HEK293 (cell line): ENCODE data around the gene STYX.

ENCODE experiments used
- BCL11B ChIP-seq: fragments of 450-650 bp; formaldehyde crosslinking; IDR thresholded peaks from 2 replicates; pipeline ENCODE4 v1.5.1; 2016; ENCODE audit warnings: low read depth, missing biosample characterization, missing genetic modification characterization
- KLF10 ChIP-seq: fragments of 450-650 bp; IDR thresholded peaks from 2 replicates; pipeline ENCODE4 v1.5.1; 2018; ENCODE audit warnings: missing biosample characterization, mild to moderate bottlenecking, missing genetic modification characterization
- KLF7 ChIP-seq: fragments of 450-650 bp; formaldehyde crosslinking; IDR thresholded peaks from 2 replicates; pipeline ENCODE4 v1.5.1; 2016; ENCODE audit warnings: missing biosample characterization, missing genetic modification characterization, borderline replicate concordance
- KLF8 ChIP-seq: fragments of 450-650 bp; formaldehyde crosslinking; IDR thresholded peaks from 2 replicates; pipeline ENCODE4 v1.5.1; 2016; ENCODE audit warnings: missing biosample characterization, missing genetic modification characterization
- OSR2 ChIP-seq: fragments of 450-650 bp; formaldehyde crosslinking; IDR thresholded peaks from 2 replicates; pipeline ENCODE4 v1.5.1; 2016; ENCODE audit warnings: missing biosample characterization, missing genetic modification characterization
- SP7 ChIP-seq: fragments of 450-650 bp; formaldehyde crosslinking; IDR thresholded peaks from 2 replicates; pipeline ENCODE4 v1.5.1; 2016; ENCODE audit warnings: missing biosample characterization, missing genetic modification characterization
- YY2 ChIP-seq: fragments of 450-650 bp; formaldehyde crosslinking; IDR thresholded peaks from 2 replicates; pipeline ENCODE4 v1.5.1; 2016; ENCODE audit warnings: missing biosample characterization, missing genetic modification characterization
- ZBTB48 ChIP-seq: fragments of 450-650 bp; formaldehyde crosslinking; IDR thresholded peaks from 2 replicates; pipeline ENCODE4 v1.5.1; 2016; ENCODE audit warnings: missing biosample characterization, missing genetic modification characterization
- ZFP3 ChIP-seq: fragments of 450-650 bp; formaldehyde crosslinking; IDR thresholded peaks from 2 replicates; pipeline ENCODE4 v1.5.1; 2016; ENCODE audit warnings: low read depth, missing biosample characterization, missing genetic modification characterization
- ZFP41 ChIP-seq: fragments of 450-650 bp; formaldehyde crosslinking; IDR thresholded peaks from 2 replicates; pipeline ENCODE4 v1.5.1; 2016; ENCODE audit warnings: missing biosample characterization, missing genetic modification characterization, borderline replicate concordance
- ZIC2 ChIP-seq: fragments of 450-650 bp; formaldehyde crosslinking; IDR thresholded peaks from 2 replicates; pipeline ENCODE4 v1.5.1; 2016; ENCODE audit warnings: missing biosample characterization, missing genetic modification characterization
- ZNF121 ChIP-seq: fragments of 450-650 bp; formaldehyde crosslinking; IDR thresholded peaks from 2 replicates; pipeline ENCODE4 v1.5.1; 2016; ENCODE audit warnings: missing biosample characterization, missing genetic modification characterization
- ZNF324 ChIP-seq: fragments of 450-650 bp; formaldehyde crosslinking; IDR thresholded peaks from 2 replicates; pipeline ENCODE4 v1.5.1; 2016; ENCODE audit warnings: missing biosample characterization, missing genetic modification characterization
- ZNF350 ChIP-seq: fragments of 450-650 bp; formaldehyde crosslinking; IDR thresholded peaks from 2 replicates; pipeline ENCODE4 v1.5.0; 2017; ENCODE audit warnings: missing biosample characterization, mild to moderate bottlenecking, missing genetic modification characterization
- ZNF354C ChIP-seq: fragments of 450-650 bp; formaldehyde crosslinking; IDR thresholded peaks from 2 replicates; pipeline ENCODE4 v1.5.1; 2016; ENCODE audit warnings: missing biosample characterization, missing genetic modification characterization, low read depth, borderline replicate concordance
- ZNF426 ChIP-seq: fragments of 450-650 bp; formaldehyde crosslinking; IDR thresholded peaks from 2 replicates; pipeline ENCODE4 v1.5.1; 2017; ENCODE audit warnings: missing biosample characterization, missing genetic modification characterization, mild to moderate bottlenecking, inconsistent platforms, moderate library complexity
- ZNF544 ChIP-seq: fragments of 450-650 bp; formaldehyde crosslinking; IDR thresholded peaks from 2 replicates; pipeline ENCODE4 v1.5.0; 2017; ENCODE audit warnings: missing biosample characterization, missing genetic modification characterization
- ZNF664 ChIP-seq: fragments of 450-650 bp; formaldehyde crosslinking; IDR thresholded peaks from 2 replicates; pipeline ENCODE4 v1.5.1; 2016; ENCODE audit warnings: missing biosample characterization, missing genetic modification characterization
- TF ChIP-seq, protein P1 (sequence below): fragments of 450-650 bp; formaldehyde crosslinking; IDR thresholded peaks from 2 replicates; pipeline ENCODE4 v1.5.1; 2017; ENCODE audit warnings: missing biosample characterization, missing genetic modification characterization
- TF ChIP-seq, protein P2 (sequence below): fragments of 450-650 bp; formaldehyde crosslinking; IDR thresholded peaks from 2 replicates; pipeline ENCODE4 v1.5.1; 2016; ENCODE audit warnings: missing biosample characterization, missing genetic modification characterization
- TF ChIP-seq, protein P3 (sequence below): fragments of 450-650 bp; formaldehyde crosslinking; conservative IDR thresholded peaks from 2 replicates; pipeline ENCODE4 v1.5.1; 2016; ENCODE audit warnings: low read depth, missing biosample characterization, missing genetic modification characterization
- TF ChIP-seq, protein P4 (sequence below): fragments of 450-650 bp; formaldehyde crosslinking; IDR thresholded peaks from 2 replicates; pipeline ENCODE4 v1.5.1; 2016; ENCODE audit warnings: missing biosample characterization, missing genetic modification characterization, borderline replicate concordance
- TF ChIP-seq, protein P5 (sequence below): fragments of 450-650 bp; IDR thresholded peaks from 2 replicates; pipeline ENCODE4 v1.5.1; 2018; ENCODE audit warnings: missing biosample characterization, mild to moderate bottlenecking, missing genetic modification characterization
- TF ChIP-seq, protein P6 (sequence below): fragments of 450-650 bp; formaldehyde crosslinking; IDR thresholded peaks from 2 replicates; pipeline ENCODE4 v1.5.1; 2016; ENCODE audit warnings: missing biosample characterization, missing genetic modification characterization, low read depth

The STYX gene

DNA sequence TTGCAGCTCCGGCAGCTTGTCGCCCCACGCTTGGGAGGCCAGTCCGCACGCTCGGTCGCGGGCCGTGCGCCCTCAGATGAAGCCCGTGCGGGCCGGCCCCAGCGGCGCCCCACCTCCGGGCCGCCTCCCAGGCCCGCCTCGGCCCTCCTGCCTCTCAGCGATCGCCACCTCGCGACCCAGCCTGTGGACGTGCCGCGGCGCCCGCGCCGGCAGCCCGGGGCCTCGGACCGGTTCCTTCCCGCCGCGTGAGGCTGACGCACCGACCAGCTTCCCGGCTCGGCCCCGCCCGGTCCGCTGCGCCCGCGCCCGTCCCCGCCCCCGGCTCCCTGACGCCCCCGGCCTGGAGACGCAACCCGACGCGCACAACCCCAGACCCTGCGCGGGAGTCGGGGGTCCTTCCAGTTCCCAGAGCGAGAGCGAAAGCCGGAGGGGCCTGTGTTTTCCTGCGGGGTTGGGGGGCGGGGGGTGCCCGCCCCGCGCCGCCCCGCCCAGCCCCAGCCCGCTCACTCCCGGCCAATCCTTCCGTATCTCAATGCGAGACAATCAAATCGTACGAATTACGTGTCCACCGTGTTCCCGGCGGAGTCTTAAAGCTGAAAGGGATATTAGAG lies 34.4 kb upstream of the STYX start, which contains the start of gene ERO1A (continued):
- TF ChIP-seq, protein P1, sequence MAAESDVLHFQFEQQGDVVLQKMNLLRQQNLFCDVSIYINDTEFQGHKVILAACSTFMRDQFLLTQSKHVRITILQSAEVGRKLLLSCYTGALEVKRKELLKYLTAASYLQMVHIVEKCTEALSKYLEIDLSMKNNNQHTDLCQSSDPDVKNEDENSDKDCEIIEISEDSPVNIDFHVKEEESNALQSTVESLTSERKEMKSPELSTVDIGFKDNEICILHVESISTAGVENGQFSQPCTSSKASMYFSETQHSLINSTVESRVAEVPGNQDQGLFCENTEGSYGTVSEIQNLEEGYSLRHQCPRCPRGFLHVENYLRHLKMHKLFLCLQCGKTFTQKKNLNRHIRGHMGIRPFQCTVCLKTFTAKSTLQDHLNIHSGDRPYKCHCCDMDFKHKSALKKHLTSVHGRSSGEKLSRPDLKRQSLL (tag by site-specific recombination), result no peak
- no peak for TF ChIP-seq ZNF544
- no peak for TF ChIP-seq BCL11B (tag by site-specific recombination)
- TF ChIP-seq ZNF121 (tag by site-specific recombination), result no peak
- TF ChIP-seq ZFP41 (tag by site-specific recombination), result no peak
- TF ChIP-seq OSR2 (tag by site-specific recombination), result no peak
- TF ChIP-seq, protein P2, sequence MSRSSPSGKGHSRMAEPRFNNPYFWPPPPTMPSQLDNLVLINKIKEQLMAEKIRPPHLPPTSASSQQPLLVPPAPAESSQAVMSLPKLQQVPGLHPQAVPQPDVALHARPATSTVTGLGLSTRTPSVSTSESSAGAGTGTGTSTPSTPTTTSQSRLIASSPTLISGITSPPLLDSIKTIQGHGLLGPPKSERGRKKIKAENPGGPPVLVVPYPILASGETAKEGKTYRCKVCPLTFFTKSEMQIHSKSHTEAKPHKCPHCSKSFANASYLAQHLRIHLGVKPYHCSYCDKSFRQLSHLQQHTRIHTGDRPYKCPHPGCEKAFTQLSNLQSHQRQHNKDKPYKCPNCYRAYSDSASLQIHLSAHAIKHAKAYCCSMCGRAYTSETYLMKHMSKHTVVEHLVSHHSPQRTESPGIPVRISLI (tag by site-specific recombination), result no peak
- no peak for TF ChIP-seq ZNF324
- no peak for TF ChIP-seq ZNF426 (tag by site-specific recombination)
- 0 out of 2 replicates have a peak, but pooled peaks have one; percentile 30 for TF ChIP-seq KLF10 (tag by site-specific recombination)
- TF ChIP-seq, protein P3, sequence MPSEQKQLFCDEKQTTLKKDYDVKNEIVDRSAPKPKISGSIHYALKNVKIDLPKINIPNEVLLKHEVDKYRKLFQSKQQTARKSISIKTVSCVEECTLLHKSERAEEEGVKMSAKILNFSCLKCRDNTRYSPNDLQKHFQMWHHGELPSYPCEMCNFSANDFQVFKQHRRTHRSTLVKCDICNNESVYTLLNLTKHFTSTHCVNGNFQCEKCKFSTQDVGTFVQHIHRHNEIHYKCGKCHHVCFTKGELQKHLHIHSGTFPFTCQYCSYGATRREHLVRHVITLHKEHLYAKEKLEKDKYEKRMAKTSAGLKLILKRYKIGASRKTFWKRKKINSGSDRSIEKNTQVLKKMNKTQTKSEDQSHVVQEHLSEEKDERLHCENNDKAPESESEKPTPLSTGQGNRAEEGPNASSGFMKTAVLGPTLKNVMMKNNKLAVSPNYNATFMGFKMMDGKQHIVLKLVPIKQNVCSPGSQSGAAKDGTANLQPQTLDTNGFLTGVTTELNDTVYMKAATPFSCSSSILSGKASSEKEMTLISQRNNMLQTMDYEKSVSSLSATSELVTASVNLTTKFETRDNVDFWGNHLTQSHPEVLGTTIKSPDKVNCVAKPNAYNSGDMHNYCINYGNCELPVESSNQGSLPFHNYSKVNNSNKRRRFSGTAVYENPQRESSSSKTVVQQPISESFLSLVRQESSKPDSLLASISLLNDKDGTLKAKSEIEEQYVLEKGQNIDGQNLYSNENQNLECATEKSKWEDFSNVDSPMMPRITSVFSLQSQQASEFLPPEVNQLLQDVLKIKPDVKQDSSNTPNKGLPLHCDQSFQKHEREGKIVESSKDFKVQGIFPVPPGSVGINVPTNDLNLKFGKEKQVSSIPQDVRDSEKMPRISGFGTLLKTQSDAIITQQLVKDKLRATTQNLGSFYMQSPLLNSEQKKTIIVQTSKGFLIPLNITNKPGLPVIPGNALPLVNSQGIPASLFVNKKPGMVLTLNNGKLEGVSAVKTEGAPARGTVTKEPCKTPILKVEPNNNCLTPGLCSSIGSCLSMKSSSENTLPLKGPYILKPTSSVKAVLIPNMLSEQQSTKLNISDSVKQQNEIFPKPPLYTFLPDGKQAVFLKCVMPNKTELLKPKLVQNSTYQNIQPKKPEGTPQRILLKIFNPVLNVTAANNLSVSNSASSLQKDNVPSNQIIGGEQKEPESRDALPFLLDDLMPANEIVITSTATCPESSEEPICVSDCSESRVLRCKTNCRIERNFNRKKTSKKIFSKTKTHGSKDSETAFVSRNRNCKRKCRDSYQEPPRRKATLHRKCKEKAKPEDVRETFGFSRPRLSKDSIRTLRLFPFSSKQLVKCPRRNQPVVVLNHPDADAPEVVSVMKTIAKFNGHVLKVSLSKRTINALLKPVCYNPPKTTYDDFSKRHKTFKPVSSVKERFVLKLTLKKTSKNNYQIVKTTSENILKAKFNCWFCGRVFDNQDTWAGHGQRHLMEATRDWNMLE (tag by site-specific recombination), result no peak
- TF ChIP-seq YY2 (tag by site-specific recombination), result no peak
- no peak for TF ChIP-seq KLF7 (tag by site-specific recombination)
- no peak for TF ChIP-seq ZFP3 (tag by site-specific recombination)
- TF ChIP-seq ZNF354C (tag by site-specific recombination), result no peak
- TF ChIP-seq SP7 (tag by site-specific recombination), result no peak
- peak; percentile 82 for TF ChIP-seq KLF8 (tag by site-specific recombination)
- no peak for TF ChIP-seq ZBTB48
- no peak for TF ChIP-seq ZIC2
- no peak for TF ChIP-seq ZNF350 (tag by site-specific recombination)
- TF ChIP-seq, protein P4, sequence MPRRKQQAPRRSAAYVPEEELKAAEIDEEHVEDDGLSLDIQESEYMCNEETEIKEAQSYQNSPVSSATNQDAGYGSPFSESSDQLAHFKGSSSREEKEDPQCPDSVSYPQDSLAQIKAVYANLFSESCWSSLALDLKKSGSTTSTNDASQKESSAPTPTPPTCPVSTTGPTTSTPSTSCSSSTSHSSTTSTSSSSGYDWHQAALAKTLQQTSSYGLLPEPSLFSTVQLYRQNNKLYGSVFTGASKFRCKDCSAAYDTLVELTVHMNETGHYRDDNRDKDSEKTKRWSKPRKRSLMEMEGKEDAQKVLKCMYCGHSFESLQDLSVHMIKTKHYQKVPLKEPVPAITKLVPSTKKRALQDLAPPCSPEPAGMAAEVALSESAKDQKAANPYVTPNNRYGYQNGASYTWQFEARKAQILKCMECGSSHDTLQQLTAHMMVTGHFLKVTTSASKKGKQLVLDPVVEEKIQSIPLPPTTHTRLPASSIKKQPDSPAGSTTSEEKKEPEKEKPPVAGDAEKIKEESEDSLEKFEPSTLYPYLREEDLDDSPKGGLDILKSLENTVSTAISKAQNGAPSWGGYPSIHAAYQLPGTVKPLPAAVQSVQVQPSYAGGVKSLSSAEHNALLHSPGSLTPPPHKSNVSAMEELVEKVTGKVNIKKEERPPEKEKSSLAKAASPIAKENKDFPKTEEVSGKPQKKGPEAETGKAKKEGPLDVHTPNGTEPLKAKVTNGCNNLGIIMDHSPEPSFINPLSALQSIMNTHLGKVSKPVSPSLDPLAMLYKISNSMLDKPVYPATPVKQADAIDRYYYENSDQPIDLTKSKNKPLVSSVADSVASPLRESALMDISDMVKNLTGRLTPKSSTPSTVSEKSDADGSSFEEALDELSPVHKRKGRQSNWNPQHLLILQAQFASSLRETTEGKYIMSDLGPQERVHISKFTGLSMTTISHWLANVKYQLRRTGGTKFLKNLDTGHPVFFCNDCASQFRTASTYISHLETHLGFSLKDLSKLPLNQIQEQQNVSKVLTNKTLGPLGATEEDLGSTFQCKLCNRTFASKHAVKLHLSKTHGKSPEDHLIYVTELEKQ (tag by site-specific recombination), result no peak
- TF ChIP-seq, protein P5, sequence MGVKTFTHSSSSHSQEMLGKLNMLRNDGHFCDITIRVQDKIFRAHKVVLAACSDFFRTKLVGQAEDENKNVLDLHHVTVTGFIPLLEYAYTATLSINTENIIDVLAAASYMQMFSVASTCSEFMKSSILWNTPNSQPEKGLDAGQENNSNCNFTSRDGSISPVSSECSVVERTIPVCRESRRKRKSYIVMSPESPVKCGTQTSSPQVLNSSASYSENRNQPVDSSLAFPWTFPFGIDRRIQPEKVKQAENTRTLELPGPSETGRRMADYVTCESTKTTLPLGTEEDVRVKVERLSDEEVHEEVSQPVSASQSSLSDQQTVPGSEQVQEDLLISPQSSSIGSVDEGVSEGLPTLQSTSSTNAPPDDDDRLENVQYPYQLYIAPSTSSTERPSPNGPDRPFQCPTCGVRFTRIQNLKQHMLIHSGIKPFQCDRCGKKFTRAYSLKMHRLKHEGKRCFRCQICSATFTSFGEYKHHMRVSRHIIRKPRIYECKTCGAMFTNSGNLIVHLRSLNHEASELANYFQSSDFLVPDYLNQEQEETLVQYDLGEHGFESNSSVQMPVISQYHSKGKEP (tag by site-specific recombination), result no peak
- TF ChIP-seq, protein P6, sequence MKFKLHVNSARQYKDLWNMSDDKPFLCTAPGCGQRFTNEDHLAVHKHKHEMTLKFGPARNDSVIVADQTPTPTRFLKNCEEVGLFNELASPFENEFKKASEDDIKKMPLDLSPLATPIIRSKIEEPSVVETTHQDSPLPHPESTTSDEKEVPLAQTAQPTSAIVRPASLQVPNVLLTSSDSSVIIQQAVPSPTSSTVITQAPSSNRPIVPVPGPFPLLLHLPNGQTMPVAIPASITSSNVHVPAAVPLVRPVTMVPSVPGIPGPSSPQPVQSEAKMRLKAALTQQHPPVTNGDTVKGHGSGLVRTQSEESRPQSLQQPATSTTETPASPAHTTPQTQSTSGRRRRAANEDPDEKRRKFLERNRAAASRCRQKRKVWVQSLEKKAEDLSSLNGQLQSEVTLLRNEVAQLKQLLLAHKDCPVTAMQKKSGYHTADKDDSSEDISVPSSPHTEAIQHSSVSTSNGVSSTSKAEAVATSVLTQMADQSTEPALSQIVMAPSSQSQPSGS, result no peak
- TF ChIP-seq ZNF664, result no peak
